Measurements from ENCODE around the gene POPDC3.

DNA sequence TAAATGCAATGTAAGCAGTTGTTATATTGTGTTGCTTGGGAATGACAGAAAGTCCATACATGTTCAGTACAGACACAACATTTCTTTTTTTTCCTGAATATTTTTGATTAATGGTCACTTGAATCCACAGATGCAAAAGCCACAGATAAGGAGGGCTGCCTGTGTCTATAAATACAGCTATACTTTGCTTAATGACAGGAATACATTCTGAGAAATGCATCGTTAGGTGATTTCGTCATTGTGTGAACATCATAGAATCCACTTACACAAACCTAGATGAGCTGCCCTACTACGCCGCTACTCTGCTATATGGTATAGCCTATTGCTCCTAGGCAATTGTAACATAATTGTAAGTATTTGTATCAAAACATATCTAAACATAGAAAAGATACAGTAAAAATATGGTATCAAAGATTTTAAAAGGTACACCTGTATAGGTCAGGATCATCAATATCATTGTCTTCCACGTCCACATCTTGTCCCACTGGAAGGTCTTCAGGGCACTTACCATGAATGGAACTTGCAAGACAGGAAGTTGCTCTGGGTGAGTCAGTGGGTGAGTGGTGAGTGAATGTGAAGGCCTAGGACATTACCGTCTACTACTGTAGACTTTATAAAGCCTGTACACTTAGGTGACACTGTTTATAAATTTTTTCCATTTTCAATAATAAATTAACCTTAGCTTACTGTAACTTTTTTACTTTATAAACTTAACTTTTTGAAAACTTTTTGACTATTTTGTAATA, 27.9 kb upstream of the POPDC3 start:
- TF ChIP-seq CTCF (IDR thresholded peaks at IDR 0.05) (no peak), POLR2AphosphoS5 (IDR thresholded peaks at IDR 0.05) (no peak)
